HCT116 (cell line): ENCODE results near the gene LRCH1. TPM values are rescaled to one million over a fixed set of nuclear protein-coding genes. Genes with fewer than 3 reads are reported as not detected.

Source experiments
- ATAC-seq: fragments of 200-7000 bp; cut with Tn5 transposase; 2 replicates; pipeline ENCODE4 v1.9.1; 2020; ENCODE audit warnings: mild to moderate bottlenecking, moderate library complexity
- BruUV-seq: library from RNA; stranded (reverse); fragments of 400-500 nt; replicated peaks from 2 replicates; lab custom pipeline; 2021; lab: Mats Ljungman, UMichigan
- CTCF ChIA-PET: fragments of 300-600 bp; sonication (Branson Sonifier 250); formaldehyde crosslinking; loops from one replicate; lab custom pipeline; 2021; ENCODE audit warnings: antibody characterized with exemption; lab: Charles Lee
- POLR2A ChIA-PET: fragments of 300-600, 350-600 bp; sonication (Branson Sonifier 250); formaldehyde crosslinking; loops from one replicate; lab custom pipeline; 2021; ENCODE audit warnings: antibody characterized with exemption; lab: Charles Lee
- RAD21 ChIA-PET, 2 experiments: fragments of 300-600 bp; sonication (Branson Sonifier 250); formaldehyde crosslinking; loops; one replicate each; lab custom pipeline; 2023; ENCODE audit warnings: low total read pairs in 2 of 2; ENCODE audit not compliant: uncharacterized antibody in 2 of 2, unreplicated experiment in 2 of 2, low non-redundant PET in 1 of 2; lab: Charles Lee
- DNase-seq: peaks from one replicate; pipeline ENCODE4 v3.0.0-alpha.2; 2010; ENCODE audit warnings: low read depth, low spot score
- H2AFZ ChIP-seq: fragments of 200-600 bp; shearing (Covaris generic), sonication (generic); 2 replicates; pipeline ENCODE4 v1.6.1; 2017; ENCODE audit warnings: low read depth, mixed run types, mixed read lengths, antibody characterized with exemption, low read length; ENCODE audit not compliant: poor library complexity, severe bottlenecking
- H3K27ac ChIP-seq: 2 replicates; pipeline ENCODE4 v1.5.1; 2012; ENCODE audit warnings: low read depth, low read length
- H3K27me3 ChIP-seq: fragments of 200-600 bp; sonication (generic); 2 replicates; pipeline ENCODE4 v1.6.1; 2016; ENCODE audit warnings: mixed run types, low read length, mixed read lengths; ENCODE audit not compliant: insufficient read depth
- H3K36me3 ChIP-seq, 2 experiments: fragments of 200-500 bp in 1 of 2; fragments of 200-600 bp in 1 of 2; sonication (Bioruptor generic) in 1 of 2; sonication (generic) in 1 of 2; 2 replicates each; pipeline versions ENCODE4 v1.5.1 to v1.6.1; 2014 to 2016; ENCODE audit warnings: low read length in 2 of 2, inconsistent platforms in 1 of 2, mixed read lengths in 1 of 2, mixed run types in 1 of 2; ENCODE audit not compliant: insufficient read depth in 2 of 2, control insufficient read depth in 1 of 2
- H3K4me1 ChIP-seq, 2 experiments: fragments of 200-600 bp in 1 of 2; sonication (generic) in 1 of 2; 2 replicates each; pipeline versions ENCODE4 v1.5.1 to v1.6.1; 2012 to 2017; ENCODE audit warnings: low read length in 2 of 2, inconsistent platforms in 1 of 2, mild to moderate bottlenecking in 1 of 2, mixed read lengths in 1 of 2, mixed run types in 1 of 2, moderate library complexity in 1 of 2; ENCODE audit not compliant: insufficient read depth in 2 of 2, control insufficient read depth in 1 of 2
- H3K4me2 ChIP-seq: fragments of 200-600 bp; sonication (generic); 2 replicates; pipeline ENCODE4 v1.6.1; 2017; ENCODE audit warnings: mixed run types, low read length, mixed read lengths
- H3K4me3 ChIP-seq, 2 experiments: fragments of 200-600 bp in 1 of 2; sonication (generic) in 1 of 2; replicated peaks in 1 of 2; 2 replicates each; pipeline ENCODE4 v1.5.1; 2011 to 2016; ENCODE audit warnings: low read length in 2 of 2, control low read depth in 1 of 2, low read depth in 1 of 2, mild to moderate bottlenecking in 1 of 2, mixed read lengths in 1 of 2, mixed run types in 1 of 2
- H3K79me2 ChIP-seq: fragments of 200-600 bp; sonication (generic); 2 replicates; pipeline ENCODE4 v1.6.1; 2017; ENCODE audit warnings: mild to moderate bottlenecking, mixed run types, low read length, moderate library complexity, mixed read lengths; ENCODE audit not compliant: insufficient read depth
- H3K9ac ChIP-seq: fragments of 200-600 bp; sonication (generic); 2 replicates; pipeline ENCODE4 v1.6.1; 2016; ENCODE audit warnings: low read length, mixed read lengths
- H3K9me2 ChIP-seq: fragments of 200-600 bp; sonication (generic), shearing (Covaris generic); 2 replicates; pipeline ENCODE4 v1.6.1; 2017; ENCODE audit warnings: mixed run types, mild to moderate bottlenecking, moderate library complexity; ENCODE audit not compliant: insufficient read depth
- H3K9me3 ChIP-seq, 2 experiments: fragments of 200-500 bp in 1 of 2; fragments of 200-600 bp in 1 of 2; sonication (Bioruptor generic) in 1 of 2; sonication (generic) in 1 of 2; 2 replicates each; pipeline ENCODE4 v1.6.1; 2014 to 2017; ENCODE audit warnings: low read length in 2 of 2, mixed read lengths in 2 of 2, inconsistent platforms in 1 of 2, low read depth in 1 of 2, mild to moderate bottlenecking in 1 of 2, mixed run types in 1 of 2, moderate library complexity in 1 of 2; ENCODE audit not compliant: control insufficient read depth in 1 of 2, insufficient read depth in 1 of 2
- H4K20me1 ChIP-seq: fragments of 200-600 bp; sonication (generic), shearing (Covaris generic); 2 replicates; pipeline ENCODE4 v1.6.1; 2017; ENCODE audit warnings: mixed run types, mild to moderate bottlenecking, moderate library complexity; ENCODE audit not compliant: insufficient read depth
- CBX3 ChIP-seq: IDR thresholded peaks from 2 replicates; pipeline ENCODE4 v1.6.1; 2012; ENCODE audit warnings: low read depth
- CEBPB ChIP-seq: IDR thresholded peaks from 2 replicates; pipeline ENCODE4 v1.6.1; 2012; ENCODE audit warnings: low read depth
- EGR1 ChIP-seq: IDR thresholded peaks from 2 replicates; pipeline ENCODE4 v1.6.1; 2012; ENCODE audit warnings: low read depth
- ELF1 ChIP-seq: IDR thresholded peaks from 2 replicates; pipeline ENCODE4 v1.6.1; 2012; ENCODE audit warnings: low read depth, borderline replicate concordance
- FOSL1 ChIP-seq: IDR thresholded peaks from 2 replicates; pipeline ENCODE4 v1.6.1; 2012; ENCODE audit warnings: low read depth
- POLR2AphosphoS5 ChIP-seq: IDR thresholded peaks from 2 replicates; pipeline ENCODE4 v1.6.1; 2011; ENCODE audit warnings: mild to moderate bottlenecking, low read depth, low read length, moderate library complexity
- RAD21 ChIP-seq: IDR thresholded peaks from 2 replicates; pipeline ENCODE4 v1.6.1; 2012; ENCODE audit warnings: low read depth, mild to moderate bottlenecking
- SIN3A ChIP-seq: IDR thresholded peaks from 2 replicates; pipeline ENCODE4 v1.6.1; 2012; ENCODE audit warnings: low read depth
- SP1 ChIP-seq: IDR thresholded peaks from 2 replicates; pipeline ENCODE4 v1.6.1; 2012; ENCODE audit warnings: low read depth
- SRF ChIP-seq: IDR thresholded peaks from 2 replicates; pipeline ENCODE4 v1.6.1; 2012; ENCODE audit warnings: low read depth
- TCF7L2 ChIP-seq: IDR thresholded peaks from 2 replicates; pipeline ENCODE4 v1.7.0; 2011; ENCODE audit warnings: borderline replicate concordance, inconsistent platforms; ENCODE audit not compliant: insufficient read depth, insufficient read length; ENCODE audit errors: extremely low read depth
- ZNF274 ChIP-seq: fragments of 200-500 bp; sonication (Bioruptor generic); IDR thresholded peaks from 2 replicates; pipeline ENCODE4 v1.6.1; 2014; ENCODE audit warnings: mild to moderate bottlenecking, low read depth, low read length, inconsistent platforms
- intact Hi-C: fragments of 100-400 bp; cut with micrococcal nuclease; formaldehyde crosslinking; loops from 2 replicates; pipeline ENCODE4 v1.10.0; 2022
- total RNA-seq: library from RNA; stranded (reverse); gene quantifications from one replicate; pipeline ENCODE4 v1.2.1, GENCODE V29; 2021; ENCODE audit not compliant: unreplicated experiment
- TF ChIP-seq, protein P1 (sequence below): IDR thresholded peaks from 2 replicates; pipeline ENCODE4 v1.6.1; 2011; ENCODE audit warnings: mild to moderate bottlenecking, low read length, moderate library complexity; ENCODE audit not compliant: insufficient replicate concordance; ENCODE audit errors: extremely low read depth
- TF ChIP-seq, protein P2 (sequence below), 3 experiments: fragments of 200-600 bp in 1 of 3; sonication (generic) in 1 of 3; IDR thresholded peaks in 2 of 3; conservative IDR thresholded peaks in 1 of 3; 2 replicates each; pipeline ENCODE4 v1.5.1; 2012 to 2017; ENCODE audit warnings: low read depth in 2 of 3, low read length in 2 of 3, antibody characterized with exemption in 1 of 3, borderline replicate concordance in 1 of 3, control low read depth in 1 of 3, mild to moderate bottlenecking in 1 of 3, mixed read lengths in 1 of 3, mixed run types in 1 of 3, moderate library complexity in 1 of 3; ENCODE audit not compliant: insufficient read depth in 1 of 3
- TF ChIP-seq, protein P3 (sequence below): IDR thresholded peaks from 2 replicates; pipeline ENCODE4 v1.6.1; 2012; ENCODE audit warnings: low read depth
- TF ChIP-seq, protein P4 (sequence below): IDR thresholded peaks from 2 replicates; pipeline ENCODE4 v1.6.1; 2012

The LRCH1 gene
- total RNA-seq, 1 experiment from 2014 or later: 15.6 TPM

DNA sequence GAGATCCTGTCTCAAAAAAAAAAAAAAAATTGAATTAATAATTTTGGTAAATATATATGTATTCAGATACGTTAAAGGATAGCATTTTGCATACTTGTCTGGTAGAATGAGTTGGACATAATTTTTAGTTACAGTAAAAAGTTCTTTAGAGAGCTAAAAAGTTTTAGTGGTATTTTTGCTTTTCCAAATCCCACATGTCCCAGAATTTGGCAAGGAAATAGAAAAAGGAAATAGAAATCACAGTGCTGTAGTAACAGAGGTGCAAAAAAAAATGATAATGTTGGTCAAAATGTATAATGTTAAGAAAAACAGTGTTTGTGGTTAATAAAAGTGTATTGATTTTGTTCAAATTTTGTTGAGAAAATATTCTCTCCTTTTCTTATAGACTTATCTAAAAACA lies 96.8 kb downstream of the LRCH1 start (continued):
- TF ChIP-seq, protein P1, sequence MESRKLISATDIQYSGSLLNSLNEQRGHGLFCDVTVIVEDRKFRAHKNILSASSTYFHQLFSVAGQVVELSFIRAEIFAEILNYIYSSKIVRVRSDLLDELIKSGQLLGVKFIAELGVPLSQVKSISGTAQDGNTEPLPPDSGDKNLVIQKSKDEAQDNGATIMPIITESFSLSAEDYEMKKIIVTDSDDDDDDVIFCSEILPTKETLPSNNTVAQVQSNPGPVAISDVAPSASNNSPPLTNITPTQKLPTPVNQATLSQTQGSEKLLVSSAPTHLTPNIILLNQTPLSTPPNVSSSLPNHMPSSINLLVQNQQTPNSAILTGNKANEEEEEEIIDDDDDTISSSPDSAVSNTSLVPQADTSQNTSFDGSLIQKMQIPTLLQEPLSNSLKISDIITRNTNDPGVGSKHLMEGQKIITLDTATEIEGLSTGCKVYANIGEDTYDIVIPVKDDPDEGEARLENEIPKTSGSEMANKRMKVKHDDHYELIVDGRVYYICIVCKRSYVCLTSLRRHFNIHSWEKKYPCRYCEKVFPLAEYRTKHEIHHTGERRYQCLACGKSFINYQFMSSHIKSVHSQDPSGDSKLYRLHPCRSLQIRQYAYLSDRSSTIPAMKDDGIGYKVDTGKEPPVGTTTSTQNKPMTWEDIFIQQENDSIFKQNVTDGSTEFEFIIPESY: no peak
- TF ChIP-seq, protein P2, sequence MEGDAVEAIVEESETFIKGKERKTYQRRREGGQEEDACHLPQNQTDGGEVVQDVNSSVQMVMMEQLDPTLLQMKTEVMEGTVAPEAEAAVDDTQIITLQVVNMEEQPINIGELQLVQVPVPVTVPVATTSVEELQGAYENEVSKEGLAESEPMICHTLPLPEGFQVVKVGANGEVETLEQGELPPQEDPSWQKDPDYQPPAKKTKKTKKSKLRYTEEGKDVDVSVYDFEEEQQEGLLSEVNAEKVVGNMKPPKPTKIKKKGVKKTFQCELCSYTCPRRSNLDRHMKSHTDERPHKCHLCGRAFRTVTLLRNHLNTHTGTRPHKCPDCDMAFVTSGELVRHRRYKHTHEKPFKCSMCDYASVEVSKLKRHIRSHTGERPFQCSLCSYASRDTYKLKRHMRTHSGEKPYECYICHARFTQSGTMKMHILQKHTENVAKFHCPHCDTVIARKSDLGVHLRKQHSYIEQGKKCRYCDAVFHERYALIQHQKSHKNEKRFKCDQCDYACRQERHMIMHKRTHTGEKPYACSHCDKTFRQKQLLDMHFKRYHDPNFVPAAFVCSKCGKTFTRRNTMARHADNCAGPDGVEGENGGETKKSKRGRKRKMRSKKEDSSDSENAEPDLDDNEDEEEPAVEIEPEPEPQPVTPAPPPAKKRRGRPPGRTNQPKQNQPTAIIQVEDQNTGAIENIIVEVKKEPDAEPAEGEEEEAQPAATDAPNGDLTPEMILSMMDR (IDR thresholded peaks at IDR 0.05 in 2 of 3, conservative IDR thresholded peaks at IDR 0.05 in 1 of 3; ENCODE audit: borderline replicate concordance in 1 of 3, insufficient read depth in 1 of 3, low read depth in 2 of 3, low read length in 2 of 3): no peak
- TF ChIP-seq, all 23 proteins: peak for 0

DNA sequence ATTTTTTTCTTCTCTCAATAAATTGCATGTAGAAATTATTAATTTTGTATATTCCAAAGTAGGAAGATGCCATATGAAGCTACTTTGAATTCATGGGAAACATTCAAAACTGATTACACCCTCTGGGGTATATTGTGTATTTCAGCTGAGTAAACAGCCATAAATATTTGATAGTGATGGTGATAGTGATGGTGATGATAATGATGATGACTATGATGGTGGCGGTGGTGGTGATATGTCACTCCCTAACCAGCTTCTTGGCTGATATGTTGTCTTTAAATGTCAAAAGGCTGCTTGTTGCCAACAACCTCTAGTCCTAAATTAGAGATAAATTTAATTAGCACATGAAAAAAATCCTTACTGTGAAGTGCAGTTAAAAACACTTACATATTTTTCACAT lies 102.0 kb downstream of the LRCH1 start:
- ATAC-seq (no peak), DNase-seq (no peak)
- Histone ChIP-seq H3K4me3 (no peak overlapping the region), H3K79me2 (no peaks in the 10 kb centered on the region; the same call in 1 of the 2 replicates), H3K27ac (no peak overlapping the region), H2AFZ (no peak overlapping the region), H3K4me1 (peaks cover 3 to 5% of the 10 kb centered on the region in 2 experiments; a peak in 2 of 4 replicates), H3K9me3 (no peaks in the 10 kb centered on the region), H3K27me3 (no peaks in the 10 kb centered on the region), H3K9me2 (no peaks in the 10 kb centered on the region), H4K20me1 (no peaks in the 10 kb centered on the region), H3K9ac (no peak overlapping the region), H3K36me3 (no peaks in the 10 kb centered on the region), H3K4me2 (no peak overlapping the region)
- ChIA-PET POLR2A (no interaction called here), RAD21 (no interaction called here), CTCF (no interaction called here)
- no TSS peak for BruUV-seq
- intact Hi-C loops: no loop called here
- TF ChIP-seq, protein P3, sequence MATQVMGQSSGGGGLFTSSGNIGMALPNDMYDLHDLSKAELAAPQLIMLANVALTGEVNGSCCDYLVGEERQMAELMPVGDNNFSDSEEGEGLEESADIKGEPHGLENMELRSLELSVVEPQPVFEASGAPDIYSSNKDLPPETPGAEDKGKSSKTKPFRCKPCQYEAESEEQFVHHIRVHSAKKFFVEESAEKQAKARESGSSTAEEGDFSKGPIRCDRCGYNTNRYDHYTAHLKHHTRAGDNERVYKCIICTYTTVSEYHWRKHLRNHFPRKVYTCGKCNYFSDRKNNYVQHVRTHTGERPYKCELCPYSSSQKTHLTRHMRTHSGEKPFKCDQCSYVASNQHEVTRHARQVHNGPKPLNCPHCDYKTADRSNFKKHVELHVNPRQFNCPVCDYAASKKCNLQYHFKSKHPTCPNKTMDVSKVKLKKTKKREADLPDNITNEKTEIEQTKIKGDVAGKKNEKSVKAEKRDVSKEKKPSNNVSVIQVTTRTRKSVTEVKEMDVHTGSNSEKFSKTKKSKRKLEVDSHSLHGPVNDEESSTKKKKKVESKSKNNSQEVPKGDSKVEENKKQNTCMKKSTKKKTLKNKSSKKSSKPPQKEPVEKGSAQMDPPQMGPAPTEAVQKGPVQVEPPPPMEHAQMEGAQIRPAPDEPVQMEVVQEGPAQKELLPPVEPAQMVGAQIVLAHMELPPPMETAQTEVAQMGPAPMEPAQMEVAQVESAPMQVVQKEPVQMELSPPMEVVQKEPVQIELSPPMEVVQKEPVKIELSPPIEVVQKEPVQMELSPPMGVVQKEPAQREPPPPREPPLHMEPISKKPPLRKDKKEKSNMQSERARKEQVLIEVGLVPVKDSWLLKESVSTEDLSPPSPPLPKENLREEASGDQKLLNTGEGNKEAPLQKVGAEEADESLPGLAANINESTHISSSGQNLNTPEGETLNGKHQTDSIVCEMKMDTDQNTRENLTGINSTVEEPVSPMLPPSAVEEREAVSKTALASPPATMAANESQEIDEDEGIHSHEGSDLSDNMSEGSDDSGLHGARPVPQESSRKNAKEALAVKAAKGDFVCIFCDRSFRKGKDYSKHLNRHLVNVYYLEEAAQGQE: no peak
- TF ChIP-seq EGR1 (no peak), CEBPB (no peak), SRF (no peak), RAD21 (no peak), POLR2AphosphoS5 (no peak), CBX3 (no peak), TCF7L2 (no peak), ZNF274 (no peak), SIN3A (no peak), FOSL1 (no peak), ELF1 (no peak), SP1 (no peak)
- TF ChIP-seq, protein P4, sequence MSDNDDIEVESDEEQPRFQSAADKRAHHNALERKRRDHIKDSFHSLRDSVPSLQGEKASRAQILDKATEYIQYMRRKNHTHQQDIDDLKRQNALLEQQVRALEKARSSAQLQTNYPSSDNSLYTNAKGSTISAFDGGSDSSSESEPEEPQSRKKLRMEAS: no peak
- TF ChIP-seq, protein P1: no peak
